HFF-Myc (cell line): ENCODE measurements around the gene TMEM145.

Source experiments
- DNase-seq: peaks from one replicate; pipeline ENCODE4 v3.0.0-alpha.2; 2011; ENCODE audit warnings: low read depth; ENCODE audit errors: extremely low read depth
- H3K4me3 ChIP-seq: replicated peaks from 2 replicates; pipeline ENCODE4 v1.5.1; 2011; ENCODE audit warnings: low read depth, mild to moderate bottlenecking, control low read depth, low read length
- TF ChIP-seq, protein P1 (sequence below): IDR thresholded peaks from 2 replicates; pipeline ENCODE4 v1.5.1; 2012; ENCODE audit warnings: mild to moderate bottlenecking, low read depth, low read length, control low read depth; ENCODE audit errors: missing control alignments

Gene TMEM145

DNA sequence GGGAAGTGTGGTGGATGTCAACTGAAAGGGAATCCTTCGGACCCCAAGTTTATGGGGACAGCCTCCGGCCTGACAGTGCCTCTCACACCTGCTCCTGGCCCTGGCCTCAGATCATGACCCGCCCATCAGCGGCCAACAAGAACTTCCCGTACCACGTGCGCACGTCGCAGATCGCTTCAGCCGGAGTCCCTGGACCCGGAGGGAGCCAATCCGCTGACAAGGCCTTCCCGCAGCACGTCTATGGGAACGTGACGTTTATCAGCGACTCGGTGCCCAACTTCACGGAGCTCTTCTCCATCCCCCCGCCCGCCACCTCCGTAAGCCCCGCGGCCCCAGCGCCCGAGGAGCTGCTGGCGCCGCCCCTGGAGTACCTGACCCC is 10.4 kb downstream of the TMEM145 start:
- no peak overlapping the region for H3K4me3 ChIP-seq
- DNase-seq: no peak
- TF ChIP-seq, protein P1, sequence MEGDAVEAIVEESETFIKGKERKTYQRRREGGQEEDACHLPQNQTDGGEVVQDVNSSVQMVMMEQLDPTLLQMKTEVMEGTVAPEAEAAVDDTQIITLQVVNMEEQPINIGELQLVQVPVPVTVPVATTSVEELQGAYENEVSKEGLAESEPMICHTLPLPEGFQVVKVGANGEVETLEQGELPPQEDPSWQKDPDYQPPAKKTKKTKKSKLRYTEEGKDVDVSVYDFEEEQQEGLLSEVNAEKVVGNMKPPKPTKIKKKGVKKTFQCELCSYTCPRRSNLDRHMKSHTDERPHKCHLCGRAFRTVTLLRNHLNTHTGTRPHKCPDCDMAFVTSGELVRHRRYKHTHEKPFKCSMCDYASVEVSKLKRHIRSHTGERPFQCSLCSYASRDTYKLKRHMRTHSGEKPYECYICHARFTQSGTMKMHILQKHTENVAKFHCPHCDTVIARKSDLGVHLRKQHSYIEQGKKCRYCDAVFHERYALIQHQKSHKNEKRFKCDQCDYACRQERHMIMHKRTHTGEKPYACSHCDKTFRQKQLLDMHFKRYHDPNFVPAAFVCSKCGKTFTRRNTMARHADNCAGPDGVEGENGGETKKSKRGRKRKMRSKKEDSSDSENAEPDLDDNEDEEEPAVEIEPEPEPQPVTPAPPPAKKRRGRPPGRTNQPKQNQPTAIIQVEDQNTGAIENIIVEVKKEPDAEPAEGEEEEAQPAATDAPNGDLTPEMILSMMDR: no peak

DNA sequence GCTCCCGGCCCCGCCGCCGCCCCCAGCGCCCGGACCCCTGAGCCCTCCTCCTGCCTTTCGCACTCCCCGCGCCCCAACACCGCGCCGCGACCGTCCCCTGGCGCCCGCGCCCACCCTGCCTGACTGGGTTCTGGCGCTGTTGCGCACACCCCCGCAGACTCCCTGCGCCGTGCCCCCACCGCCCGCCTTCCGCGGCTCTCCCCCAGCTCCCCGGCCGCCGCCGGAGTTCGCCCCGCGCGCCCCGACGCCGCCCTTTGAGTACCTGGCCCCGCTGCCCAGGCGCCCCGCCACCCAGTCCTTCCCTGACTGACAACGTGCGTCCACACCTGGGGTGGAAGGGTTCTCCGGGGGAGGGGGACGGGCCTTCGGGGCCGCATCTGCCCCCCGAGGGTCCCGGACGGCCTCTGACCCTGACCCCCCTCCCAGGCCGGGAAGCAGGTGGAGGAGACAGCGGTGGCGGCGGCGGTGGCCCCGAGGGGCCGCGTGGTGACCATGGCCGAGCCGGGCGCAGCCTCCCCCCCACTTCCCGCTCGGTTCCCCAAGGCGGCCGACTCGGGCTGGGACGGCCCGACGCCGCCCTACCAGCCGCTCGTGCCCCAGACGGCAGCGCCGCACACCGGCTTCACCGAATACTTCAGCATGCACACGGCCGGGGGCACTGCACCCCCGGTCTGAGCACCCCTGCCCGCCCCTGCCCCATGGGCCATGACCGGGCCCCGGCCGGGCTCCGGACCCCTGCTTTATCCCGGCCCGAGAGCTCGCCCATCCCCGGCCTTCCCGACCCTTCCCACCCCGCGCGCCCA is 10.9 kb downstream of the TMEM145 start:
- no peak overlapping the region for H3K4me3 ChIP-seq
- no peak for DNase-seq
- TF ChIP-seq, protein P1: no peak

DNA sequence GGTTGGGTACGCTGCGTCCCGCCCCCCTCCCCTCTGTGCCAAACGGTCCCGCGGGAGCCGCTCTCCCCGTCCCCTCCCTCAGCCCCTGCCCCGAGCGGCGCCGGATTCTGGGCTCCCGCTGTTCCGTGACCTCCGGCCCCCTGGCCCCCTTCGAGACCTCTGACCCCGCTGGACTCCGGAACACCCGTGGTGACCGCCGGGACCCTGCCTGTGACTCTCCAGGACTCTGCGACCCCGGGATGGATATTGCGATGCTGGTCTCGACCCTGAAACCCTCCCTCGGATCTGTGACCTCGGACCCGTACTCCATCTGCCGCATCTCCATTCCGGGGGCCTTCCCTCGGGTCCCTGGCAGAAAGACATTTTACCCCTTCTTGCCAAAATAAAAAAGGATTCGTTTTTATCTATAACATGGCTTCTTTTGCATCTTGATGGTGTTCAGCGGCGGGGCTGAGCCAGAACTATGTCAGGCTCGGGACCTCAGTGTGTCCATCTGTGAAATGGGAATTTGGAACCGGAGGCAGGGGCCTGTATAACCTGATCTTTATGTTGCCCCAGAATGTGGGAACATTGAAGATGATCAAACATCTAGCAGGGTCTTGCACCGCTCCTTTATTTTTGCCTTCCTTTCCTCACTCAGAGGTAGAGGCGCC is 11.7 kb downstream of the TMEM145 start:
- H3K4me3 ChIP-seq: no peak overlapping the region
- no peak for DNase-seq
- TF ChIP-seq, protein P1: no peak

DNA sequence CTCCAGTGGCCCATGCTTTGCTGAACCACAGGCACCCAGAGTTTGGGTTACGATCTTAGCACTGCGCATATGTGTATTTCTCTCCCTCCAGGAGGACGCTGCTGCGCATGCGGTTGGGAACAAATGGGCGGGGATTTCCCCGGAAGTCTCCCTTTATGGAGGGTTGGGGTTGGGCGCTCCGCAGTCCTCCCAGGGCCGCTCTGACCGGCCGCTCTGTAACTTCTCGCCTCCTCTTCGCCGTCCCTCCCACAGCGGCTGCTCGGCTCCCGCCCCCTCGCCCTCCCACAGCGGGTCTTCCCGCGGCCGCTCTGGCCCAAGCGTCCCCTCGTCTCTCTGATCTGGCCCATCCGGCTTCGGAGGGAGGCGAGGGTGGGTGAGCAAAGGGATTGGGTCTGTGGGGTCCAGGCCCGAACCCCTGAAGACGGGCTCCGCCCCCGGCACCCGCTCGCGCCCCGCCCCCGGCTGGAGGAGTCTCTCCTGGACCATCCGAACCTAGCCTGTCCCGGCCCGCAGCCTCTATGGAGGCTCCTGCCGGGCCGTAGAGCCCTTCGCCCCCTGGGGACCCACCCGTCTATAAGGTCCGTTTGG is 12.3 kb downstream of the TMEM145 start, which contains the start of gene MEGF8:
MEGF8 (plus strand) TSS at position 328 of the 588 bp plus-strand sequence. CDS start 609 bp downstream, outside the sequence.
- TF ChIP-seq, protein P1: peak; percentile 95
- H3K4me3 ChIP-seq: peak within 1 kb of the TSS; percentile 88
- DNase-seq: peak; percentile 99

DNA sequence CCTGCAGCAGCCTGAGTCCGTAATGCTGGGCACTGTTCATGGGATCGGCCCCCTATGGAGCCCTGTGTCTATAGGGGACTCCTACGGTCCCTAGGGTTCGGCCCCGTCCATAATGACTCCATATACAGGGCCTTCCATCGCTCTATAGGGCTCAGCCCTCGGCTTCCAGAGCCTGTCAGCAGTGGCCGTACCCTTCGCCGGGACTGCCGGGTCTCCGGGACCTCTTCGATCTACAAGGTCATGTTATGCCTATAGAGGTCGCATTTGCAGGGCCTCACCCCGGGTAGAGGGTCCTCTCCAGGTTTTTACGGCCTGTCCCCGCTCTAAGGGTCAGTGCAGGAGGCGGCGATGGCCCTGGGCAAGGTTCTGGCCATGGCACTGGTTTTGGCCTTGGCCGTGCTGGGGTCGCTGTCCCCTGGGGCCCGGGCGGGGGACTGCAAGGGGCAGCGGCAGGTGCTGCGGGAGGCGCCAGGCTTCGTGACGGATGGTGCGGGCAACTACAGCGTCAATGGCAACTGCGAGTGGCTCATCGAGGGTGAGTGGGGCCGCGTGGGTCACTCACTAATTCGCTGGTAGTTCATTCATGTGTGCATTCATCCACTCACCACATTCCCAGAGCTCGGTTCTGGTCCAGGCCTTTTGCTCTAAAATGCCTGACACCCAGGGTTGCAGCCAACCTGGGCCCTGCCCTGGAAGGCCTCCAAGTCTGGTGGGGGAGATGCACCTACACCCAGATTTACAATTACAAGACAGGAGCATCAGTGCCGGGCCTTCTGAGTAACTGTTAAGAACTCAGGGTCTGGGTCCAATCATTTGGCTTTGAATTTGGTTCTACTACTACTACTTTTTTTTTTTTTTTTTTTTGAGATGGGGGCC is 13.0 kb downstream of the TMEM145 start:
- TF ChIP-seq, protein P1: no peak
- H3K4me3 ChIP-seq: peak overlapping the region; percentile 88
- DNase-seq: no peak

DNA sequence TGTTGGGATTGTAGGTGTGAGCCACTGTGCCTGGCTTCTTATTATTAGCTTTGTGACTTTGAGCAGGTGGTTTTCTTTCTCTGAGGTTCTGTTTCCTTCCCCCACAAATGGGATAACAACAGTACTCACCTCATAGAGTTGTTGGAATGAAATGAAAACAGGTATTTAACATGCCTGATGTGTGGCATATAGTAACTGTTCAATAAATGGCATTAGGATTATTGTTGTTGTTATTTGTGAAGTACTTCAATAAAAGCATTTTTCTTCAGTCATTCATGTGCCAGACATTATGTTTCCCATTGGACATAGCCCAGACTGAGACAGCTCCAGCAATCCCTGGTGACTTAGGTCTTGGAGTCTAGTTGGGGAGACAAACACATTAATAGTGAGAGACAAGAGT is 13.9 kb downstream of the TMEM145 start:
- no peak for DNase-seq
- peak overlapping the region; percentile 88 for H3K4me3 ChIP-seq
- TF ChIP-seq, protein P1: no peak
